ENCODE measurements around the gene NUDT13.

The NUDT13 gene

DNA sequence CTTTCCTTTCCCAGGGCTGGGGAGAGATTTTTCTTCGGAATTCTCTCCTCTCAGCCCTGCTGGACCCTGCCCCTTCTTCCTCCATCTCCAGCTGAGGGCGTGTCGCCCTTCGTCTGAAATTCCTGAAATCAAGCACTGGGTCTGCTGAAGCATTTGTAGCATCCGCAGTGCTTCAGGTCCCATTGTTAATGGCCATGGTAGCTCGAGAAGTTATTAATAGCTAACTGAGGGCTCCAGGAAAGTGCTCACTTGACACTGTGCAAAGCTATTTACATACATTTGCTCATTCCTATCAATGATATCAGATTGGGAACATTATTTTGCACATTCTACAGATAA, 58.2 kb downstream of the NUDT13 start:
- peak overlapping the region; percentile 82; the same call in 1 of the 2 replicates for H3K27ac ChIP-seq (ENCODE audit: low read length)

DNA sequence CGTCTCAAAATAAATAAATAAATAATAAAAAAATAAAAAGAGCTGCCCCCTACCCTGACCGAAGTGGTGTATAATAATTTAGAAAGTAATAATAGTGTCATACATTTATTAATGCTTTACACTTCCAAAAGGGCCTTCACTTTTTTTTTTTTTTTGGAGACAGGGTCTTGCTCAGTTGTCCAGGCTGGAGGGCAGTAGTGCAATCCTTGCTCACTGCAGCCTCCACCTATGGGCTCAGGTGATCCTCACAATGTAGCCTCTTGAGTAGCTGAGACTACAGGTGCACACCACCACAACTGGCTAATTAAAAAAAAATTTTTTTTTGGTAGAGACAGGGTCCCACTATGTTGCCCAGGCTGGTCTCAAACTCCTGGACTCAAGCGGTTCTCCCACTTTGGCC, 59.1 kb downstream of the NUDT13 start:
- no peak overlapping the region for H3K4me3 ChIP-seq (ENCODE audit: low read length)
- H3K9me3 ChIP-seq (replicated peaks; ENCODE audit: insufficient read depth, low read length) = no peaks in the 10 kb centered on the region
- H3F3A ChIP-seq (ENCODE audit: insufficient read depth, low read length) = peaks cover 13% of the 10 kb centered on the region; the same call in 1 of the 2 replicates
- H2AFZ ChIP-seq (ENCODE audit: low read length) = no peak overlapping the region
- peaks cover 4% of the 10 kb centered on the region; the same call in 1 of the 2 replicates for H3K4me1 ChIP-seq (ENCODE audit: low read length)
- peaks cover 38% of the 10 kb centered on the region for H3K79me2 ChIP-seq (ENCODE audit: low read length)
- no peaks in the 10 kb centered on the region for H4K20me1 ChIP-seq (ENCODE audit: insufficient read depth, low read length)
- no peak overlapping the region for H3K27ac ChIP-seq (ENCODE audit: low read length)
- no peaks in the 10 kb centered on the region for H3K27me3 ChIP-seq (replicated peaks; ENCODE audit: insufficient read depth, low read length)
- H3K9ac ChIP-seq (ENCODE audit: low read length) = no peak overlapping the region
- H3K4me2 ChIP-seq (ENCODE audit: low read depth, low read length) = no peak overlapping the region
- no peaks in the 10 kb centered on the region for H3K9me2 ChIP-seq (replicated peaks; ENCODE audit: insufficient read depth, low read length)
- TF ChIP-seq, protein P1, sequence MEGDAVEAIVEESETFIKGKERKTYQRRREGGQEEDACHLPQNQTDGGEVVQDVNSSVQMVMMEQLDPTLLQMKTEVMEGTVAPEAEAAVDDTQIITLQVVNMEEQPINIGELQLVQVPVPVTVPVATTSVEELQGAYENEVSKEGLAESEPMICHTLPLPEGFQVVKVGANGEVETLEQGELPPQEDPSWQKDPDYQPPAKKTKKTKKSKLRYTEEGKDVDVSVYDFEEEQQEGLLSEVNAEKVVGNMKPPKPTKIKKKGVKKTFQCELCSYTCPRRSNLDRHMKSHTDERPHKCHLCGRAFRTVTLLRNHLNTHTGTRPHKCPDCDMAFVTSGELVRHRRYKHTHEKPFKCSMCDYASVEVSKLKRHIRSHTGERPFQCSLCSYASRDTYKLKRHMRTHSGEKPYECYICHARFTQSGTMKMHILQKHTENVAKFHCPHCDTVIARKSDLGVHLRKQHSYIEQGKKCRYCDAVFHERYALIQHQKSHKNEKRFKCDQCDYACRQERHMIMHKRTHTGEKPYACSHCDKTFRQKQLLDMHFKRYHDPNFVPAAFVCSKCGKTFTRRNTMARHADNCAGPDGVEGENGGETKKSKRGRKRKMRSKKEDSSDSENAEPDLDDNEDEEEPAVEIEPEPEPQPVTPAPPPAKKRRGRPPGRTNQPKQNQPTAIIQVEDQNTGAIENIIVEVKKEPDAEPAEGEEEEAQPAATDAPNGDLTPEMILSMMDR (IDR thresholded peaks at IDR 0.05; ENCODE audit: low read length) = no peak
- TF ChIP-seq EZH2phosphoT487 (IDR thresholded peaks at IDR 0.05; ENCODE audit: low read length) (no peak), EZH2 (optimal IDR thresholded peaks at IDR 0.05; ENCODE audit: low read depth, low read length) (no peak)
- H3K36me3 ChIP-seq (replicated peaks; ENCODE audit: insufficient read depth, low read length) = no peaks in the 10 kb centered on the region
- no peak for DNase-seq

More for the DNA sequence above, 58.2 kb downstream of the NUDT13 start:
- Histone ChIP-seq H3K4me3 (ENCODE audit: low read length) (peak overlapping the region; percentile 94), H2AFZ (ENCODE audit: low read length) (peak overlapping the region; percentile 88), H4K20me1 (ENCODE audit: insufficient read depth, low read length) (no peaks in the 10 kb centered on the region), H3F3A (ENCODE audit: insufficient read depth, low read length) (peaks cover 13% of the 10 kb centered on the region; the same call in 1 of the 2 replicates), H3K9ac (ENCODE audit: low read length) (peak overlapping the region; percentile 79), H3K4me1 (ENCODE audit: low read length) (peaks cover 4% of the 10 kb centered on the region; the same call in 1 of the 2 replicates), H3K4me2 (ENCODE audit: low read depth, low read length) (peak overlapping the region; percentile 90), H3K36me3 (replicated peaks; ENCODE audit: insufficient read depth, low read length) (no peaks in the 10 kb centered on the region; the same call in 1 of the 2 replicates), H3K9me3 (replicated peaks; ENCODE audit: insufficient read depth, low read length) (no peaks in the 10 kb centered on the region), H3K9me2 (replicated peaks; ENCODE audit: insufficient read depth, low read length) (no peaks in the 10 kb centered on the region), H3K79me2 (ENCODE audit: low read length) (peaks cover 38% of the 10 kb centered on the region), H3K27me3 (replicated peaks; ENCODE audit: insufficient read depth, low read length) (no peaks in the 10 kb centered on the region)
- DNase-seq = peak; percentile 14
- TF ChIP-seq, protein P1 (IDR thresholded peaks at IDR 0.05; ENCODE audit: low read length) = no peak
- TF ChIP-seq EZH2 (optimal IDR thresholded peaks at IDR 0.05; ENCODE audit: low read depth, low read length) (no peak), EZH2phosphoT487 (IDR thresholded peaks at IDR 0.05; ENCODE audit: low read length) (no peak)

DNA sequence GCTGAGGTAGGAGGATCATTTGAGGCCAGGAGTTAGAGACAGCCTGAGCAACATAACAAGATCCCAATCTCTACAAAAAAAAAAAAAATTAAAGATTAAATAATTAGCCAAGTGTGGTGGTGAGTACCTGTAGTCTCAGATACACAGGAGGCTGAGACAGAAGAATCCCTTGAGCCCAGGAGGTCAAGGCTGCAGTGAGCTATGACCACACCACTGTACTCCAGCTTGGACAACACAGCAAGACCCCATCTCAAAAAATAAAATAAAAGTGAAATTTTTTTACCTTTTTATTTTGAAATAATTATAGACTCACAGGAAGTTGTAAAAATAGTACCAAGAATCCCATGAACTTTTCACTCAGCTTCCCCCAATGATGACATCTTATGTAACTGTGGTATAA, 62.6 kb downstream of the NUDT13 start:
- Histone ChIP-seq H3K79me2 (ENCODE audit: low read length) (peaks cover 8% of the 10 kb centered on the region), H3F3A (ENCODE audit: insufficient read depth, low read length) (peaks cover 4% of the 10 kb centered on the region; the same call in 1 of the 2 replicates), H3K4me3 (ENCODE audit: low read length) (no peak overlapping the region), H3K4me1 (ENCODE audit: low read length) (peaks cover 4% of the 10 kb centered on the region; the same call in 1 of the 2 replicates), H3K27ac (ENCODE audit: low read length) (no peak overlapping the region), H3K9me2 (replicated peaks; ENCODE audit: insufficient read depth, low read length) (no peaks in the 10 kb centered on the region), H2AFZ (ENCODE audit: low read length) (no peak overlapping the region), H3K27me3 (replicated peaks; ENCODE audit: insufficient read depth, low read length) (no peaks in the 10 kb centered on the region), H3K9me3 (replicated peaks; ENCODE audit: insufficient read depth, low read length) (no peaks in the 10 kb centered on the region), H3K4me2 (ENCODE audit: low read depth, low read length) (no peak overlapping the region), H4K20me1 (ENCODE audit: insufficient read depth, low read length) (no peaks in the 10 kb centered on the region), H3K9ac (ENCODE audit: low read length) (no peak overlapping the region), H3K36me3 (replicated peaks; ENCODE audit: insufficient read depth, low read length) (no peaks in the 10 kb centered on the region)
- TF ChIP-seq EZH2 (optimal IDR thresholded peaks at IDR 0.05; ENCODE audit: low read depth, low read length) (no peak), EZH2phosphoT487 (IDR thresholded peaks at IDR 0.05; ENCODE audit: low read length) (no peak)
- TF ChIP-seq, protein P1 (IDR thresholded peaks at IDR 0.05; ENCODE audit: low read length) = no peak
- no peak for DNase-seq
